Measurements from ENCODE around the gene ILF3.
"Not testable (repeated sequence)": the region's sequence is repeated elsewhere in the genome, so short reads cannot be mapped to it uniquely, and the experiment has no call there.

Gene ILF3

GRCh38 chr19:10640361-10640760, 13.8 kb upstream of the ILF3 start:
- no peak overlapping the region for H3K27ac ChIP-seq
- no peak overlapping the region for H3K4me3 ChIP-seq

GRCh38 chr19:10641248-10641647, 12.9 kb upstream of the ILF3 start:
- Histone ChIP-seq H3K27ac (no peak overlapping the region), H3K4me3 (no peak overlapping the region)

GRCh38 chr19:10642473-10643171, 11.5 kb upstream of the ILF3 start:
- Histone ChIP-seq H3K4me3 (no peak overlapping the region), H3K27ac (peak overlapping the region in 10 of 21 experiments; percentile 14 to 86 (median 74))

GRCh38 chr19:10643172-10643967, 10.8 kb upstream of the ILF3 start:
- no peak overlapping the region for H3K4me3 ChIP-seq
- H3K27ac ChIP-seq = peak overlapping the region in 15 of 21 experiments; percentile 29 to 86 (median 69)

- Histone ChIP-seq H3K27ac (peak overlapping the region in 17 of 21 experiments; percentile 25 to 86 (median 69)), H3K4me3 (no peak overlapping the region)
Observed at GRCh38 chr19:10643968-10644259, 10.2 kb upstream of the ILF3 start.

DNA sequence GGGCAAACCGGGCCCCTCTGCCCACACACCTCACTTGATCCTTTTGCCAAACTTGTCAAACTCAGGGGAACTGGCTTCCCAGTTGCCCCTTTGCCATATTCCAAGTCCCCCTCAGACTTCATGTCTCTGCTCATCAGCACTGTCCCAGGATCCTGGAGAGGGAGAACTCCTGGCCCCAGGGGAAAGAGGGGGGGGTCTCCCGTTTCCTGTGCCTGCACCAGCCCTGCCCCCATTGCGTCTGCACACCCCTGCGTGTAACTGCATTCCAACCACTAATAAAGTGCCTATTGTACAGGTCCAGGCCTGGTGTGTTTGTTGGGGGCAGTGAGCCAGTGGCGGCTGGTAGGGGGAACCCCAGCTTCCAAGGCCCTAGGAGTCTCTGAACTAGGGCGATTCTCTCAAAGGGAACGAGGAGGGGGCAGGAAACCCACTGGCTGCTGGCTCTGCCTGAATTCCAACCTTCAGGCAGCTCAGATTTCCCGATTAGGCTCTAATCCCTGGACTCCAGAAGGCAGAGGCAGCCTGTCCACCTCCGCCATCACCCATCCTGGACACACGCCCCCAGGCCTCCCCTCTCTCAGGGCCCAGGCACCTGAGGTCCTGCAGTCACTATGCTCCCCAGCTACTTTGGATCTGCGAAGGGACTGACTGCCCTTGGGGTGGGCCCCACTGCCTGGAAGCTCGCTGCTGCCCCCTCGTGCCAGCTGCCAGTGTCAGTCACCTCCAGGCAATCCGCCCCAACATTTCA, 9.7 kb upstream of the ILF3 start:
- H3K4me3 ChIP-seq = no peak overlapping the region
- H3K27ac ChIP-seq = peak overlapping the region in 19 of 21 experiments; percentile 1 to 86 (median 68)

- Histone ChIP-seq H3K27ac (peak overlapping the region in 7 of 21 experiments; percentile 9 to 62 (median 36)), H3K4me3 (no peak overlapping the region)
Observed at GRCh38 chr19:10646456-10647159, 7.5 kb upstream of the ILF3 start.

GRCh38 chr19:10648360-10648759, 5.8 kb upstream of the ILF3 start:
- Histone ChIP-seq H3K4me3 (no peak overlapping the region), H3K27ac (peak overlapping the region in 3 of 21 experiments; percentile 1 to 47 (median 23))

GRCh38 chr19:10651851-10652250, 2.3 kb upstream of the ILF3 start:
- Histone ChIP-seq H3K4me3 (no peak overlapping the region), H3K27ac (peak overlapping the region in 1 of 21 experiments; percentile 100)

DNA sequence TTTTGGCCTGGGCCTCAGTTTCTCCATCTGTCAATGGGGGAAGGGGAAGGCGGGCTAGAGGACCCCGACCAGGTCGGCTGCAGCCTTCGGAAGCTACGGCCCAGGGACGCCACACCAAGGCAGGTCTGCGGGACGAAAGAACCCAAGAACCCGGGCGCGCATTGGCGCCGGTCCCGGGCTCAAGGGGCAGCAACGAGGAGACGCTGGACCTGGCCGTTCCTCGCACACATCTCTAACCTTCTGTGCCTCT, 739 bp upstream of the ILF3 start:
- peak overlapping the region; percentile 73 to 100 (median 97) for H3K27ac ChIP-seq
- H3K4me3 ChIP-seq = peak overlapping the region; percentile 70 to 99 (median 96)

DNA sequence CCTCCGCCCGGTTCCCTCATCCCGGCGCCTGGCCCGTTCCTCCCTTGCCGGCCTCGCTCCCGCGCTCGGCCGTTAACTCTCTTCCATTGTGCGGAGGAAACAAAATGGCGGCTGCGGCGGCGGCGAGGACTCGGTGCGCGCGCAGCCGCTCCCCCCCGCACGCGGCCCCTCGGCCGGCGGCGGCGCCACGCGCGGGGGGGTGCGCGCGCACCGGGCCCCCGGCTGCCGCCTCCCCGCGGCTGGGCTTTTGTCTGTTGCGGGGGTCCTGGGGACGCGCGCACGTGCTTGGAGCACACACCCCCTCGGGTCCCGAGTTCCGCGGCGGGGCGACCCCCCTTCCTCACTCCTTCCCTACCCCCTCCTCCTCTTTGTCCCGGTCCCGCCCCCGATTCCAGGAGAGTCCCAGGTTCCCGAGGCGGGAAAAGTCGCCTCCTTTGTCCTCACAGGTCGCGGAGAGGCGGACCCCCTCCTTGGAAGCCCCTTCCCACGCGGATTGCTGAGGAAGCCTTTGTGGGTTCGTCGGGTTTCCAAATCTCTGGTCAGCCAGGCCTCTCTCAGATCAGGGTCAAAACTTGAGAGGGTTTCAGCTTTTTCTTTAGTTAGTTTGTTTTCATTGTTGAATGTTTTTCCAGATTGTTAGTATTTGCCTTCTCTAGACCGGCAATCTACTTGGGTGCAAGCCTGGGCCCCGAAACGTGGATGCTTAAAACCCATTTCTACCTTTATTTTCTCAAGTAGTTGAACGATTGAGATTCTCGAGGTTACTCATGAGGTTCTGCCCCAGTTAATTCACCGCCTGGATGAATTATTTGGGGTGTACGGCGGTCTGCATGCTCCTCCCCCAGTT, 687 bp downstream of the ILF3 start:
- peak overlapping the region; percentile 82 to 100 (median 97) for H3K27ac ChIP-seq
- peak overlapping the region; percentile 91 to 99 (median 97) for H3K4me3 ChIP-seq

- H3K4me3 ChIP-seq = peak overlapping the region; percentile 91 to 99 (median 97)
- peak overlapping the region in 17 of 21 experiments; percentile 52 to 100 (median 97) for H3K27ac ChIP-seq
Observed at GRCh38 chr19:10655457-10656312, 1.5 kb downstream of the ILF3 start.

DNA sequence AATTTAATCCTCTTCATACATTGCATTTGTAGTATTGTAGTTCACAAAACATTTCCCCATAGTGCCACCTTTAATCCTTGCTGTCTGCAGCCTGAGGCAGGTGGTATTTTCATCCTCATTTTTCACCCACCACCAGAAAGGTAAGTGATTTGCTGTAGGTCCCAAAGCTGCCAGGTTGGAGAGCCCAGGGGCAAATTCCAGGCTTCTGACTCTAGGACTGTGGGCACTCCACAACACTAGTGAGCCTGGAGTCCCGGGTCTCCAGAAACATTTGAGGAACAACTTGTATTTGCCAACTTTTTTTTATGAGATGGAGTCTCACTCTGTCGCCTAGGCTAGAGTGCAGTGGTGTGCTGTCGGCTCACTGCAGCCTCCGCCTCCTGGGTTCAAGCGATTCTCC, 6.2 kb downstream of the ILF3 start:
- Histone ChIP-seq H3K27ac (no peak overlapping the region), H3K4me3 (no peak overlapping the region)

DNA sequence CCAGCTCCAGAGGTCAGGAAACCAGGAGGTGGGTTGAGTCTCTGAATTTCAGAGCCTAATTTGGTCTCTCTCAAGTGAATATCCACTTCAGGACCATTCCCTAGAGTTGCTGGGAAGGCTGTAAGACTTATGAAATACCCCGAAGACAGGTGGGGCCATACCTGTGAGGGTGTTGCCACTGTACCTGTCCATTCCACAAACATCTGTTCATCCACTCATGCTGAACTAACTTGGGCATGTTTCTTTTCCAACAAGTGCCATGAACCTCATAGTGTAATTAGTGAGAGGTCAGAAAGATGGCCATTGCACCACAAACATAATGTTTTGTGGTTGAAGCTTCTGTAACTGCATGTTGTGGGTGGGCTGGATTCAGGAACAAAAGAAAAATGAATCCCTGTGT, 7.8 kb downstream of the ILF3 start:
- H3K27ac ChIP-seq = no peak overlapping the region
- H3K4me3 ChIP-seq = no peak overlapping the region

GRCh38 chr19:10662384-10663251, 8.5 kb downstream of the ILF3 start:
- H3K27ac ChIP-seq = peak overlapping the region in 1 of 21 experiments; percentile 36
- no peak overlapping the region for H3K4me3 ChIP-seq

DNA sequence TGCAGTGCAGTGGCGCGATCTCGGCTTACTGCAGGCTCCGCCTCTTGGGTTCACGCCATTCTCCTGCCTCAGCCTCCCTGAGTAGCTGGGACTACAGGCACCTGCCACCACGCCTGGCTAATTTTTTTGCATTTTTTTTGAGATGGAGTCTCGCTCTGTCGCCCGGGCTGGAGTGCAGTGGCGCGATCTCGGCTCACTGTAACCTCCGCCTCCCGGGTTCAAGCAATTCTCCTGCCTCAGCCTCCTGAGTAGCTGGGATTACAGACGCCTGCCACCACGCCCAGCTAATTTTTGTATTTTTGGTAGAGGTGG, 9.1 kb downstream of the ILF3 start:
- not testable (repeated sequence) for H3K27ac ChIP-seq, H3K4me3 ChIP-seq

DNA sequence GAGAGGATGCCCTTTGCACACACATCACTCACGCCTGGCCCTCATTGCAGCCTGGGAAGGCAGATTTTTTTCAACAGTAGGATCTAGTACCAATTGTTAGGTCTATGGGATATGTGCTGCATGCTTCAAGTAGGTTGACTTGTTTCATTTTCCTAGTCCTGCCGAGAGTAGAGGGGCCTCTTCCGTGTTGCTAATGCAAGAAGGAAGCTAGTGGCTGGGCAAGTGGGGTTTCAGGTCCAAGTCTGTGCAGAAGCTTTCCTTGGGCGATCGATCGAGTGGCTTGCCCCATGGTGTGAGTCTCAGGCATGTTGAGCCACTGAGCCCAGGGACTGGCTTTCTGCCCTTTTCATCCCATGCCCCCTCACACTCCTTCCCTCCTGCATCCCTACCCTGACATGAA, 13.7 kb downstream of the ILF3 start:
- Histone ChIP-seq H3K4me3 (no peak overlapping the region), H3K27ac (no peak overlapping the region)

GRCh38 chr19:10669246-10669645, 15.1 kb downstream of the ILF3 start:
- Histone ChIP-seq H3K27ac (peak overlapping the region in 1 of 21 experiments; percentile 21), H3K4me3 (no peak overlapping the region)

Measured in skin epidermis (tissue), 12 donors.